Panc1 (cell line): ENCODE measurements around the gene GSG1L. TPM values are rescaled to one million over a fixed set of nuclear protein-coding genes. Genes with fewer than 3 reads are reported as not detected.

Experiments
- ATAC-seq: fragments of 200-7000 bp; cut with Tn5 transposase; 2 replicates; pipeline ENCODE4 v1.9.1; 2020; ENCODE audit warnings: mild to moderate bottlenecking, moderate library complexity
- BruUV-seq: library from RNA; stranded (reverse); fragments of 400-500 nt; replicated peaks from 2 replicates; lab custom pipeline; 2021; lab: Mats Ljungman, UMichigan
- CTCF ChIA-PET: fragments of 300-600 bp; sonication (Branson Sonifier 250); formaldehyde crosslinking; loops from one replicate; lab custom pipeline; 2022; ENCODE audit warnings: antibody characterized with exemption; lab: Charles Lee
- POLR2A ChIA-PET: fragments of 300-600 bp; sonication (Branson Sonifier 250); formaldehyde crosslinking; loops from one replicate; lab custom pipeline; 2022; ENCODE audit warnings: antibody characterized with exemption; lab: Charles Lee
- DNase-seq: peaks from one replicate; pipeline ENCODE4 v3.0.0-alpha.2; 2010; ENCODE audit warnings: low read depth, low spot score
- H3K27ac ChIP-seq: 2 replicates; pipeline ENCODE4 v1.5.1; 2011; ENCODE audit warnings: mild to moderate bottlenecking, low read length, inconsistent platforms
- H3K27me3 ChIP-seq: fragments of 200-500 bp; sonication (Bioruptor generic); 2 replicates; pipeline ENCODE4 v1.6.0; 2014; ENCODE audit warnings: low read length, inconsistent platforms; ENCODE audit not compliant: control insufficient read depth, insufficient read depth
- H3K36me3 ChIP-seq: fragments of 200-500 bp; sonication (Bioruptor generic); 2 replicates; pipeline ENCODE4 v1.5.1; 2014; ENCODE audit warnings: inconsistent platforms, mild to moderate bottlenecking, low read length, moderate library complexity; ENCODE audit not compliant: control insufficient read depth, insufficient read depth
- H3K4me1 ChIP-seq: 2 replicates; pipeline ENCODE4 v1.5.1; 2011; ENCODE audit warnings: inconsistent platforms, mild to moderate bottlenecking, low read length, moderate library complexity; ENCODE audit not compliant: control insufficient read depth, insufficient read depth
- H3K4me3 ChIP-seq, 2 experiments: 2 replicates each; pipeline ENCODE4 v1.5.1; 2011 to 2012; ENCODE audit warnings: low read depth in 2 of 2, low read length in 2 of 2, mild to moderate bottlenecking in 2 of 2, inconsistent platforms in 1 of 2, moderate library complexity in 1 of 2
- H3K9me3 ChIP-seq: fragments of 200-500 bp; sonication (Bioruptor generic); 2 replicates; pipeline ENCODE4 v1.5.1; 2014; ENCODE audit warnings: low read depth, mild to moderate bottlenecking, inconsistent platforms, low read length, moderate library complexity; ENCODE audit not compliant: control insufficient read depth, insufficient read depth
- POLR2AphosphoS5 ChIP-seq: IDR thresholded peaks from 2 replicates; pipeline ENCODE4 v1.6.1; 2012; ENCODE audit warnings: mild to moderate bottlenecking, low read depth, low read length, moderate library complexity
- SIN3A ChIP-seq: IDR thresholded peaks from 2 replicates; pipeline ENCODE4 v1.6.1; 2012; ENCODE audit warnings: low read depth, mild to moderate bottlenecking, low read length, moderate library complexity, borderline replicate concordance; ENCODE audit not compliant: insufficient read depth
- TCF7L2 ChIP-seq: IDR thresholded peaks from 2 replicates; pipeline ENCODE4 v1.6.1; 2011; ENCODE audit warnings: mild to moderate bottlenecking, low read depth, low read length, inconsistent platforms
- in situ Hi-C: cut with HindIII; loops from 2 replicates; pipeline ENCODE4 v1.10.0; 2016; ENCODE audit warnings: low sequenced_read_pairs, low pct_unique_long_range_greater_than_20kb
- intact Hi-C: fragments of 100-400 bp; cut with micrococcal nuclease; formaldehyde crosslinking; loops from one replicate; pipeline ENCODE4 v1.10.0; 2022; ENCODE audit not compliant: unreplicated experiment
- total RNA-seq: library from RNA; stranded (reverse); gene quantifications from one replicate; pipeline ENCODE4 v1.2.1, GENCODE V29; 2021; ENCODE audit not compliant: unreplicated experiment
- TF ChIP-seq, protein P1 (sequence below): fragments of 450-650 bp; IDR thresholded peaks from 2 replicates; pipeline ENCODE4 v1.5.1; 2017; ENCODE audit warnings: mild to moderate bottlenecking
- TF ChIP-seq, protein P2 (sequence below), 2 experiments: IDR thresholded peaks; 2 replicates each; pipeline ENCODE4 v1.6.1; 2011 to 2012; ENCODE audit warnings: low read depth in 2 of 2, control low read depth in 1 of 2, low read length in 1 of 2, mild to moderate bottlenecking in 1 of 2, moderate library complexity in 1 of 2; ENCODE audit not compliant: insufficient read depth in 1 of 2

The GSG1L gene
- total RNA-seq, 1 experiment from 2014 or later = 0.08 TPM

DNA sequence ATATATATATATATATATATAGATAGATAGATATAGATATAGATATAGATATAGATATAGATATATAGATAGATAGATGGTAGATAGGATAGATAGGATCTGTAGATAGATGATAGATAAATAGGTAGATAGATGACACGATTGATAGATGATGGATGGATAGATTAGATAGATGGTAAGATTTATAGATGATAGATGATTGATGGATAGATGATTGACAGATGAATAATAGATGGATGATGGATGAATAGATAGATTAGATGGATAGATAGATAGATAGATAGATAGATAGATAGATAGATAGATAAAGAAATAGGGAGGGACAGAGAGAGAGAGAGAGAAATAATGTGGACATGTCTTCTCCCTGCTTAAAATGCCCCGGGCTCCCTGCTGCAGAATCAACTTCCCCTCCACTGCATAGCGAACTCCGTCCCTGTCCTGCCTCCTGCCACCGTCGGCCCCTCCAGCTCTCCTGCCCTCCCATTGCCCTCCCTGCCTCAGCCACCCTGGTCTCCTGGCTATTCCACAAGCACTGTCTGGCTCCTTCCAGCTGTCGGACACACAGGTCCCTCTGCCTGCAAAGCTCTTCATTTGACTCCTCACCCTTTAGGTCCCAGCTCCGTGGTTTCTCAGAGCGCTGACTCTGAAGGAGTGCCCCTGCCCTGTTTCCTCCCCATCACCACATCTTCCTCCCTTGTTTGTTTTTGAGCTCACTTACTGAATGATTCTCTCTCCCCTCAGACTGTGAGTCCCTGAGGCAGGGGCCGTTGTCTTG, 259.6 kb downstream of the GSG1L start:
- Histone ChIP-seq H3K36me3 (no peaks in the 10 kb centered on the region), H3K9me3 (no peaks in the 10 kb centered on the region), H3K27me3 (peaks cover 6% of the 10 kb centered on the region), H3K27ac (no peak overlapping the region), H3K4me3 (no peak overlapping the region), H3K4me1 (no peaks in the 10 kb centered on the region)
- in situ Hi-C loops (no loop called here), intact Hi-C loops (no loop called here)
- ATAC-seq (peak; percentile 40; the same call in 1 of the 2 replicates), DNase-seq (no peak)
- ChIA-PET POLR2A (no interaction called here), CTCF (no interaction called here)
- no TSS peak for BruUV-seq
- TF ChIP-seq SIN3A = no peak
- TF ChIP-seq, protein P1, sequence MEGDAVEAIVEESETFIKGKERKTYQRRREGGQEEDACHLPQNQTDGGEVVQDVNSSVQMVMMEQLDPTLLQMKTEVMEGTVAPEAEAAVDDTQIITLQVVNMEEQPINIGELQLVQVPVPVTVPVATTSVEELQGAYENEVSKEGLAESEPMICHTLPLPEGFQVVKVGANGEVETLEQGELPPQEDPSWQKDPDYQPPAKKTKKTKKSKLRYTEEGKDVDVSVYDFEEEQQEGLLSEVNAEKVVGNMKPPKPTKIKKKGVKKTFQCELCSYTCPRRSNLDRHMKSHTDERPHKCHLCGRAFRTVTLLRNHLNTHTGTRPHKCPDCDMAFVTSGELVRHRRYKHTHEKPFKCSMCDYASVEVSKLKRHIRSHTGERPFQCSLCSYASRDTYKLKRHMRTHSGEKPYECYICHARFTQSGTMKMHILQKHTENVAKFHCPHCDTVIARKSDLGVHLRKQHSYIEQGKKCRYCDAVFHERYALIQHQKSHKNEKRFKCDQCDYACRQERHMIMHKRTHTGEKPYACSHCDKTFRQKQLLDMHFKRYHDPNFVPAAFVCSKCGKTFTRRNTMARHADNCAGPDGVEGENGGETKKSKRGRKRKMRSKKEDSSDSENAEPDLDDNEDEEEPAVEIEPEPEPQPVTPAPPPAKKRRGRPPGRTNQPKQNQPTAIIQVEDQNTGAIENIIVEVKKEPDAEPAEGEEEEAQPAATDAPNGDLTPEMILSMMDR = no peak
- TF ChIP-seq, protein P2, sequence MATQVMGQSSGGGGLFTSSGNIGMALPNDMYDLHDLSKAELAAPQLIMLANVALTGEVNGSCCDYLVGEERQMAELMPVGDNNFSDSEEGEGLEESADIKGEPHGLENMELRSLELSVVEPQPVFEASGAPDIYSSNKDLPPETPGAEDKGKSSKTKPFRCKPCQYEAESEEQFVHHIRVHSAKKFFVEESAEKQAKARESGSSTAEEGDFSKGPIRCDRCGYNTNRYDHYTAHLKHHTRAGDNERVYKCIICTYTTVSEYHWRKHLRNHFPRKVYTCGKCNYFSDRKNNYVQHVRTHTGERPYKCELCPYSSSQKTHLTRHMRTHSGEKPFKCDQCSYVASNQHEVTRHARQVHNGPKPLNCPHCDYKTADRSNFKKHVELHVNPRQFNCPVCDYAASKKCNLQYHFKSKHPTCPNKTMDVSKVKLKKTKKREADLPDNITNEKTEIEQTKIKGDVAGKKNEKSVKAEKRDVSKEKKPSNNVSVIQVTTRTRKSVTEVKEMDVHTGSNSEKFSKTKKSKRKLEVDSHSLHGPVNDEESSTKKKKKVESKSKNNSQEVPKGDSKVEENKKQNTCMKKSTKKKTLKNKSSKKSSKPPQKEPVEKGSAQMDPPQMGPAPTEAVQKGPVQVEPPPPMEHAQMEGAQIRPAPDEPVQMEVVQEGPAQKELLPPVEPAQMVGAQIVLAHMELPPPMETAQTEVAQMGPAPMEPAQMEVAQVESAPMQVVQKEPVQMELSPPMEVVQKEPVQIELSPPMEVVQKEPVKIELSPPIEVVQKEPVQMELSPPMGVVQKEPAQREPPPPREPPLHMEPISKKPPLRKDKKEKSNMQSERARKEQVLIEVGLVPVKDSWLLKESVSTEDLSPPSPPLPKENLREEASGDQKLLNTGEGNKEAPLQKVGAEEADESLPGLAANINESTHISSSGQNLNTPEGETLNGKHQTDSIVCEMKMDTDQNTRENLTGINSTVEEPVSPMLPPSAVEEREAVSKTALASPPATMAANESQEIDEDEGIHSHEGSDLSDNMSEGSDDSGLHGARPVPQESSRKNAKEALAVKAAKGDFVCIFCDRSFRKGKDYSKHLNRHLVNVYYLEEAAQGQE (IDR thresholded peaks at IDR 0.05; ENCODE audit: insufficient read depth in 1 of 2, low read depth in 2 of 2, low read length in 1 of 2) = no peak
- TF ChIP-seq POLR2AphosphoS5 = no peak
- no peak for TF ChIP-seq TCF7L2

DNA sequence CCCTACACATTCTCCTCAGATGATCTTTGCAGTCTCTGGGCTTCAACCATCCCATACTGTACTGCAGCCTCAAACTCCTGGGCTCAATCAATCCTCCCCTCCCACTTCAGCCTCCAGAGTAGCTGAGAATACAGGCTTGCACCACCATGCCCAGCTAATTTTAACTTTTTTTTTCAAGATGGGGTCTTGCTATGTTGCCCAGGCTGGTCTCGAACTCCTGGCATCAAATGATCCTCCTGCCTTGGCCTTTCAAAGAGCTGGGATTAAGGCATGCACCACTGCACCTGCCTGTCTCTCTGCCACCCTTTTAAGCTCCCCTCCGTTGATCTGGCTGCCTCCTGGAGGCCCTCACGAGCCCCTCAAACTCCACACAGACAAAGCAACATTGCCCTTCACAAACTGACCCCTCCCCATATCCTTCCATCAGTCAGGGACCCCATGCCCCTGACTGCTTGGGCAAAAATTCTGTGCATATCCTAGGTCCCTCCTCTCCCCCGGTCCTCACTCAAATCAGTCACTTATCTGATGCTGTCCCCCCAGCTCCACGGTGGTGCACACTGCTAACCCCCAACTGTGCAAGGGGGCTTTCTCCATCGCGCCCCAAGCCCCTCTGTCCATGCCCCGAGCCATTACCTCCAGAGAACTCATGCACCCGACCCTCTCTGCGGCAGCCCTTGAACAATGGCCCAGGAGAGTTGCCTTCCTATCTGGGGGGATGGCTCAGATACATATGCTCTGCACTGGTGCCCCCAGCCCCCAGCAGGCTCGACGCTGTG, 260.7 kb downstream of the GSG1L start:
- Histone ChIP-seq H3K36me3 (no peaks in the 10 kb centered on the region), H3K9me3 (no peaks in the 10 kb centered on the region), H3K4me1 (no peaks in the 10 kb centered on the region), H3K27me3 (peaks cover 6% of the 10 kb centered on the region), H3K27ac (no peak overlapping the region), H3K4me3 (no peak overlapping the region)
- TF ChIP-seq SIN3A (no peak), TCF7L2 (no peak)
- TF ChIP-seq, protein P2 (IDR thresholded peaks at IDR 0.05; ENCODE audit: insufficient read depth in 1 of 2, low read depth in 2 of 2, low read length in 1 of 2) = no peak
- in situ Hi-C loops (no loop called here), intact Hi-C loops (no loop called here)
- ATAC-seq = no peak
- no peak for DNase-seq
- BruUV-seq = no TSS peak
- POLR2A ChIA-PET = no interaction called here
- CTCF ChIA-PET = interaction anchor here (0.6 kb wide), 1 partner anchor 178 kb away, joined by 6 read pairs; no protein-coding TSS in a partner anchor
